ENCODE results near the gene TENM3. TPM values are rescaled to one million over a fixed set of nuclear protein-coding genes. Genes with fewer than 3 reads are reported as not detected.

TENM3 gene
- total and polyA plus RNA-seq, 10 of the 15 experiments (the other 5 are each of a cell fraction or from before 2014, with no cell fraction given), result 0.01 to 1.7 (median 0.08) TPM; not detected in 2

DNA sequence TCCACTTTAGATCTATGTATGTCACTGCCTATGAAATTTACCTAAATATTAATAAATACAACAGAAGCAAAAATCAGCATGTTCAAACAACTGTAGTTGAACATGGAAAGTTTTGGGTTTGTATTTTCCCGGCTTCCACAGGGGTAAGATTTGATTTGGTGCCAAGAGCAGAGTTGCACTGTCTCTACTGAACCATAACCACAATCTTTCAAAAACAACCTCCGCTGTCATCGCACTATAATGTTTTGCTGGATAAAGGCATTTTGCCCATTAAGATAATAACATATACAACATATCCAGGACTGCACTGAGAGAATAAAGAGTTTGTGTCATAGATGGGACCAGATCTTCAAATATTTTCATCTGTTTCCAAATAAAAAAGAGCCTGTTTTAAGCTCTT, 94.9 kb downstream of the TENM3 start:
- in situ Hi-C loops (cut with MboI) (no loop called here), intact Hi-C loops (cut with micrococcal nuclease; ENCODE audit: unreplicated experiment) (no loop called here)
- Histone ChIP-seq H4K20me1 (ENCODE audit: control insufficient read depth, insufficient read depth) (no peaks in the 10 kb centered on the region), H3K4me3 (no peak overlapping the region), H3K4me2 (ENCODE audit: control insufficient read depth, insufficient read depth) (no peak overlapping the region), H3K9me3 (replicated peaks; ENCODE audit: control insufficient read depth, insufficient read depth, low read length) (no peaks in the 10 kb centered on the region), H2AFZ (ENCODE audit: control insufficient read depth, low read depth, low read length) (no peak overlapping the region), H3K4me1 (ENCODE audit: control insufficient read depth, insufficient read depth, low read length) (no peaks in the 10 kb centered on the region), H3K36me3 (ENCODE audit: control insufficient read depth in 2 of 2, insufficient read depth in 2 of 2, low read length in 1 of 2) (no peaks in the 10 kb centered on the region), H3K27ac (ENCODE audit: control insufficient read depth, insufficient read depth) (no peak overlapping the region), H3K9ac (ENCODE audit: control insufficient read depth, insufficient read depth, low read length) (no peak overlapping the region), H3K27me3 (replicated peaks in 1 of 2; ENCODE audit: control insufficient read depth in 2 of 2, insufficient read depth in 2 of 2, low read length in 1 of 2) (no peaks in the 10 kb centered on the region), H3K79me2 (ENCODE audit: control insufficient read depth, insufficient read depth, low read length) (no peaks in the 10 kb centered on the region)
- BruUV-seq (replicated peaks), result no TSS peak
- no peak for DNase-seq (ENCODE audit: low read depth, low spot score)
- ChIA-PET SMC1A (ENCODE audit: uncharacterized antibody, unreplicated experiment) (no interaction called here), CTCF (no interaction called here), POLR2A (no interaction called here), RAD21 (ENCODE audit: unreplicated experiment) (no interaction called here)
- FAIRE-seq, result no peak
- ATAC-seq, result no peak
- WGBS (ENCODE audit: insufficient coverage, insufficient replicate concordance, low lambda C conversion rate, missing lambda C conversion rate), result 50% methylated on average over 3 of the region's 3 CpGs
- TF ChIP-seq MEF2A (IDR thresholded peaks at IDR 0.05; ENCODE audit: insufficient read depth, low read depth, low read length) (no peak), CBFB (IDR thresholded peaks at IDR 0.05; ENCODE audit: low read depth) (no peak), RAD21 (IDR thresholded peaks at IDR 0.05; ENCODE audit: insufficient read depth, low read depth, low read length) (no peak), RFX5 (IDR thresholded peaks at IDR 0.05; ENCODE audit: low read depth, low read length) (no peak), ATF7 (IDR thresholded peaks at IDR 0.05; ENCODE audit: low read depth) (no peak), POLR2AphosphoS5 (IDR thresholded peaks at IDR 0.05; ENCODE audit: low read length) (no peak), BCL11A (IDR thresholded peaks at IDR 0.05; ENCODE audit: low read depth, low read length) (no peak)

DNA sequence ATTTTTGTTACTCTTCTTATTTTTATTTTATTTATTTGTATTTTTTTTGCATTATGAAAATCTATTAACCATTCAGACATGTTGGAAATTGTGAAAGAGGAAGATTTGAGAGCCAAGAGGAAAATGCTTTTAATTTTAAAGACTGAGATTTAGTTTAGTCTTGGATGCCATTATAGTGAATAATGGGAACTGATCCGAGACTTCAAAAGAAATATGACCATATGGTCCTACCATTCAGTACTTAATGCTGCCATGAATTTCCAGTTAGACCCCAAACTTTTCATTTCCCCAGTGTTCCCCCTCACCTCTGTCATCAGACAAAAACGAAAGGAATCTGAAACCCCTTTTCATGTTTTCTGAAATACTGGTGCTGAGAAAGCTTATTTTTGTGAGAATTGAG, 95.5 kb downstream of the TENM3 start:
- no peak overlapping the region for H2AFZ ChIP-seq (ENCODE audit: control insufficient read depth, low read depth, low read length)
- no peaks in the 10 kb centered on the region for H3K36me3 ChIP-seq (ENCODE audit: control insufficient read depth in 2 of 2, insufficient read depth in 2 of 2, low read length in 1 of 2)
- no peaks in the 10 kb centered on the region for H3K4me1 ChIP-seq (ENCODE audit: control insufficient read depth, insufficient read depth, low read length)
- no peak overlapping the region for H3K4me3 ChIP-seq
- RAD21 ChIA-PET (ENCODE audit: unreplicated experiment), result no interaction called here
- no peak overlapping the region for H3K27ac ChIP-seq (ENCODE audit: control insufficient read depth, insufficient read depth)
- H3K9me3 ChIP-seq (replicated peaks; ENCODE audit: control insufficient read depth, insufficient read depth, low read length), result no peaks in the 10 kb centered on the region
- CTCF ChIA-PET, result interaction anchor here (0.9 kb wide), 1 partner anchor 10 kb away, joined by 5 read pairs; no protein-coding TSS in a partner anchor
- no peak for DNase-seq (ENCODE audit: low read depth, low spot score)
- no TSS peak for BruUV-seq (replicated peaks)
- in situ Hi-C loops (cut with MboI) (no loop called here), intact Hi-C loops (cut with micrococcal nuclease; ENCODE audit: unreplicated experiment) (no loop called here)
- no peaks in the 10 kb centered on the region for H3K27me3 ChIP-seq (replicated peaks in 1 of 2; ENCODE audit: control insufficient read depth in 2 of 2, insufficient read depth in 2 of 2, low read length in 1 of 2)
- H3K4me2 ChIP-seq (ENCODE audit: control insufficient read depth, insufficient read depth), result no peak overlapping the region
- POLR2A ChIA-PET, result no interaction called here
- H4K20me1 ChIP-seq (ENCODE audit: control insufficient read depth, insufficient read depth), result no peaks in the 10 kb centered on the region
- H3K79me2 ChIP-seq (ENCODE audit: control insufficient read depth, insufficient read depth, low read length), result no peaks in the 10 kb centered on the region
- no peak for FAIRE-seq
- no peak for ATAC-seq
- SMC1A ChIA-PET (ENCODE audit: uncharacterized antibody, unreplicated experiment), result interaction anchor here (0.7 kb wide), 1 partner anchor 33 kb away, joined by 3 read pairs; no protein-coding TSS in a partner anchor
- H3K9ac ChIP-seq (ENCODE audit: control insufficient read depth, insufficient read depth, low read length), result no peak overlapping the region
- WGBS (ENCODE audit: insufficient coverage, insufficient replicate concordance, low lambda C conversion rate, missing lambda C conversion rate), result 0% methylated on average over 2 of the region's 2 CpGs
- no peak for TF ChIP-seq IRF4 (IDR thresholded peaks at IDR 0.05; ENCODE audit: low read depth, low read length)
- no peak for TF ChIP-seq SIN3A (IDR thresholded peaks at IDR 0.05; ENCODE audit: low read depth, low read length)
- TF ChIP-seq EZH2 (IDR thresholded peaks at IDR 0.05; ENCODE audit: borderline replicate concordance, control insufficient read depth, low read depth, low read length), result no peak
- TF ChIP-seq YY1 (IDR thresholded peaks at IDR 0.05; ENCODE audit: low read depth, low read length), result no peak
- no peak for TF ChIP-seq ZSCAN29 (IDR thresholded peaks at IDR 0.05)
- no peak for TF ChIP-seq EP300 (IDR thresholded peaks at IDR 0.05; ENCODE audit: borderline replicate concordance in 1 of 2, control insufficient read depth in 1 of 2, low read depth in 2 of 2, low read length in 2 of 2)
- TF ChIP-seq CBFB (IDR thresholded peaks at IDR 0.05; ENCODE audit: low read depth), result no peak
- TF ChIP-seq, protein P1, sequence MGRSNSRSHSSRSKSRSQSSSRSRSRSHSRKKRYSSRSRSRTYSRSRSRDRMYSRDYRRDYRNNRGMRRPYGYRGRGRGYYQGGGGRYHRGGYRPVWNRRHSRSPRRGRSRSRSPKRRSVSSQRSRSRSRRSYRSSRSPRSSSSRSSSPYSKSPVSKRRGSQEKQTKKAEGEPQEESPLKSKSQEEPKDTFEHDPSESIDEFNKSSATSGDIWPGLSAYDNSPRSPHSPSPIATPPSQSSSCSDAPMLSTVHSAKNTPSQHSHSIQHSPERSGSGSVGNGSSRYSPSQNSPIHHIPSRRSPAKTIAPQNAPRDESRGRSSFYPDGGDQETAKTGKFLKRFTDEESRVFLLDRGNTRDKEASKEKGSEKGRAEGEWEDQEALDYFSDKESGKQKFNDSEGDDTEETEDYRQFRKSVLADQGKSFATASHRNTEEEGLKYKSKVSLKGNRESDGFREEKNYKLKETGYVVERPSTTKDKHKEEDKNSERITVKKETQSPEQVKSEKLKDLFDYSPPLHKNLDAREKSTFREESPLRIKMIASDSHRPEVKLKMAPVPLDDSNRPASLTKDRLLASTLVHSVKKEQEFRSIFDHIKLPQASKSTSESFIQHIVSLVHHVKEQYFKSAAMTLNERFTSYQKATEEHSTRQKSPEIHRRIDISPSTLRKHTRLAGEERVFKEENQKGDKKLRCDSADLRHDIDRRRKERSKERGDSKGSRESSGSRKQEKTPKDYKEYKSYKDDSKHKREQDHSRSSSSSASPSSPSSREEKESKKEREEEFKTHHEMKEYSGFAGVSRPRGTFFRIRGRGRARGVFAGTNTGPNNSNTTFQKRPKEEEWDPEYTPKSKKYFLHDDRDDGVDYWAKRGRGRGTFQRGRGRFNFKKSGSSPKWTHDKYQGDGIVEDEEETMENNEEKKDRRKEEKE (IDR thresholded peaks at IDR 0.05), result no peak
- TF ChIP-seq JUNB (IDR thresholded peaks at IDR 0.05), result no peak
- TF ChIP-seq, protein P2, sequence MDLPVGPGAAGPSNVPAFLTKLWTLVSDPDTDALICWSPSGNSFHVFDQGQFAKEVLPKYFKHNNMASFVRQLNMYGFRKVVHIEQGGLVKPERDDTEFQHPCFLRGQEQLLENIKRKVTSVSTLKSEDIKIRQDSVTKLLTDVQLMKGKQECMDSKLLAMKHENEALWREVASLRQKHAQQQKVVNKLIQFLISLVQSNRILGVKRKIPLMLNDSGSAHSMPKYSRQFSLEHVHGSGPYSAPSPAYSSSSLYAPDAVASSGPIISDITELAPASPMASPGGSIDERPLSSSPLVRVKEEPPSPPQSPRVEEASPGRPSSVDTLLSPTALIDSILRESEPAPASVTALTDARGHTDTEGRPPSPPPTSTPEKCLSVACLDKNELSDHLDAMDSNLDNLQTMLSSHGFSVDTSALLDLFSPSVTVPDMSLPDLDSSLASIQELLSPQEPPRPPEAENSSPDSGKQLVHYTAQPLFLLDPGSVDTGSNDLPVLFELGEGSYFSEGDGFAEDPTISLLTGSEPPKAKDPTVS (IDR thresholded peaks at IDR 0.05; ENCODE audit: low read depth, low read length), result no peak

Data from GM12878 (cell line).